Activated CD8-positive, alpha-beta memory T cell treated with anti-CD3 and anti-CD28 coated beads, Interleukin-2, amount 50 U/mL, for 24 hours (primary cell): ENCODE measurements around the gene ESR1.

Source experiments
- DNase-seq: peaks from one replicate; pipeline ENCODE4 v3.0.0-alpha.2; 2020; ENCODE audit errors: extremely low read depth

Gene ESR1

DNA sequence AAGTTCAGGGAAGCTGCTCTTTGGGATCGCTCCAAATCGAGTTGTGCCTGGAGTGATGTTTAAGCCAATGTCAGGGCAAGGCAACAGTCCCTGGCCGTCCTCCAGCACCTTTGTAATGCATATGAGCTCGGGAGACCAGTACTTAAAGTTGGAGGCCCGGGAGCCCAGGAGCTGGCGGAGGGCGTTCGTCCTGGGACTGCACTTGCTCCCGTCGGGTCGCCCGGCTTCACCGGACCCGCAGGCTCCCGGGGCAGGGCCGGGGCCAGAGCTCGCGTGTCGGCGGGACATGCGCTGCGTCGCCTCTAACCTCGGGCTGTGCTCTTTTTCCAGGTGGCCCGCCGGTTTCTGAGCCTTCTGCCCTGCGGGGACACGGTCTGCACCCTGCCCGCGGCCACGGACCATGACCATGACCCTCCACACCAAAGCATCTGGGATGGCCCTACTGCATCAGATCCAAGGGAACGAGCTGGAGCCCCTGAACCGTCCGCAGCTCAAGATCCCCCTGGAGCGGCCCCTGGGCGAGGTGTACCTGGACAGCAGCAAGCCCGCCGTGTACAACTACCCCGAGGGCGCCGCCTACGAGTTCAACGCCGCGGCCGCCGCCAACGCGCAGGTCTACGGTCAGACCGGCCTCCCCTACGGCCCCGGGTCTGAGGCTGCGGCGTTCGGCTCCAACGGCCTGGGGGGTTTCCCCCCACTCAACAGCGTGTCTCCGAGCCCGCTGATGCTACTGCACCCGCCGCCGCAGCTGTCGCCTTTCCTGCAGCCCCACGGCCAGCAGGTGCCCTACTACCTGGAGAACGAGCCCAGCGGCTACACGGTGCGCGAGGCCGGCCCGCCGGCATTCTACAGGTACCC, at the start of gene ESR1:
Gene ESR1 (plus strand): TSS at position 170 of the 858 bp plus-strand sequence. CDS start 231 bp downstream, at position 401.
- no peak for DNase-seq

DNA sequence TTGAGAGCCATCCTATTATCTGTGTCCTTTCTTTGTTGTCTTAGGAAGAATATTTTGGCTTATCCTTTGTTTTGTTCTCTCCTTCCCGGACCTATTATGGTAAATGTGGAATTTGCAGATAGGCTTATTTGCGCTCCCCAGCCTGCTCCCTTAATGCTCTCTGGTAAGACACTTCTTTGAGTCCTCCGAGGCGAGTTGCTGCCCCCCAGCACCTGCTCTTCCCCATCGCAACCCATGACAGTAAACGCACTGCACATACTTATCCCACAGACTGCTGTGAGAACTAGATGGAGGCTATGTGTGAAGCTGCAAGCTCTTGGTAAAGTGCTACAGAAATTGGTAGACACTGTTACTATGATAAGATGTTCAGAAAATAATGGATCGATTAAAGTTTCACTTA, 47.0 kb upstream of the ESR1 start:
- no peak for DNase-seq

DNA sequence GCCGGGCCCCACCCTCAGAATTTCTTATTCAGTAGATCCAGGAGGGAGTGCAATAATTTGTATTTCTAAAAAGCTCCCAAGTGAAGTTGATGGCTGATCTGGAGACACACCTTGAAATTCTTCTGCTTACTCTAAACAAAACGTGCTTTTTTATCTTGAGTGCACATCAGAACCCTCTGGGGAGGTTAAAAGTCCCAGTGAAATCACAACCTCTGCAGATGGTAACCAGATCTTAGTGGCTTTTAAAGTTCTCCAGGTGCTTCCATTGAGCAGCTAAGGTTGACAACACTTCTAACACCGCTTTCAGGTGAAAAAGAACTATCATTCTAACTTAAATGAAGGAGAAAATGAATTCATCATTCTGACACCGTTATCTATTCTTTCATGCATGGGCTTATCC, 45.6 kb upstream of the ESR1 start:
- DNase-seq, result no peak

DNA sequence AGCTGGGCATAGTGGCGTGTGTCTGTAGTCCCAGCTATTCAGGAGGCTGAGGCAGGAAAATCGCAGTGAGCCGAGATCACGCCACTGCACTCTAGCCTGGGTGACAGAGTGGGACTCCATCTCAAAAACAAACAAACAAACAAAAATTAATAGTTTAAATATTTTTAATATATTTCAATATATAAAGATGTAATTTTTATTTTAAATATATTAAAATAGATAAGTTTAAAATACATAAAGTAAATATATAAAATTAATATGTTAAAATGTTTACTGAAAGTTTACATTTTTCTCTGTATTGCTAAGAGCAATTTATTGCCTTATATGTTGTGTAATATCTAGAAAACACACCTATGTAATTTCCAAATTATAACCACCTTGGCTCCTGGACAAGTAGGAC, 44.7 kb upstream of the ESR1 start:
- DNase-seq, result no peak

DNA sequence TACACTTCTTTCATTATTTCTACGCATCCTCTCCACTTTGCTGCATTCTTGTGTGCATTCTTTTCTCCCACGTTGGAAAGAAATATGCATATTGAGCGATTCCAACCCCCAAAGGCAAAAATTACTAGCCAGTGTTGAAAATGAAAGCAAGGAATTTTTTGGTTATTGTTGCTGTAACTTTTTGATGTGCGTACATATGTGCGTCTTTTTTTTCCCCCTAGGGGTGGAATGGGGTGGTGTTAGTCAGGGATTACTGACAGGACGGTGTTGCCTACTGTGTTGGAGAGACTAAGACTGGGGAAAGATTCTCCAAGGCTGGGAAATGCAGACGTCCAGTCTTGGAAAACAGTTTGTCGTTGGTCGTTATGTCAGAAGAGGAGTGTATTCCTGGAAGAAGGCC, 44.2 kb upstream of the ESR1 start:
- DNase-seq, result no peak

DNA sequence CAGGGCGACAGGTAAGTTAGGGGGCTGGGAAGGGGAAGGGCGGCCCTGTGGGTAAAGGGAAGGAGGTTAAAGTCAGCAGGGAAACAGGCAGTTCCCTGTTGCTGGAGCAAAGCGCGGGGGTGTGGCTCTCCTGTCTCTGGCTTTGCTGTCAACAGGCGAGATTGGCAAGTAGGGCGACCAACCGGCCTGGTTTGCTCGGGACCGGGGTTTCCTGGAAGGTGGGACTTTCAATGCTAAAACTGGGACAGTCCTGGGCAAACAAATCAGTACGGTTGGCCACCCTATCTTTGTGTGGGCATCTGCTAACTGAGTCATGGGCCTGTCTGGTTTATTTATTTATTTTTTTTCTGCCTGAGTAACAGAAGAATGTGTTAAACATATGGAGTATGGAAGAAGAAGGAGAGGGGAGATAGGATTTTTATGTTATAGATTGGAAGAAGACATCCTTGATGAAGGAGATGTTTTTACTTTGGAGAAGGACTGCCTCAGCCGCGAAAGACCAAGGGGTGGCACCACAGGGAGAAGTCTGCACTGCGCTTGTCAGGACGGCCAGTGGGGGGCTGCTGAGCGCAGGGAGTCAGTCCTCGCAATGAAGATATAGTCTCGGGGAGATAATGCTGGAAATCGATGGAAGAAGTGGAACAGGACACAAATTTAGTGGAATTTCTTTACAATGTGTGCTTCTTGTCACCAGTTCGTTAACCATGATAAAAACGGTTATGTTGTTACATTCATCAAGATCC, 43.4 kb upstream of the ESR1 start:
- DNase-seq, result no peak

DNA sequence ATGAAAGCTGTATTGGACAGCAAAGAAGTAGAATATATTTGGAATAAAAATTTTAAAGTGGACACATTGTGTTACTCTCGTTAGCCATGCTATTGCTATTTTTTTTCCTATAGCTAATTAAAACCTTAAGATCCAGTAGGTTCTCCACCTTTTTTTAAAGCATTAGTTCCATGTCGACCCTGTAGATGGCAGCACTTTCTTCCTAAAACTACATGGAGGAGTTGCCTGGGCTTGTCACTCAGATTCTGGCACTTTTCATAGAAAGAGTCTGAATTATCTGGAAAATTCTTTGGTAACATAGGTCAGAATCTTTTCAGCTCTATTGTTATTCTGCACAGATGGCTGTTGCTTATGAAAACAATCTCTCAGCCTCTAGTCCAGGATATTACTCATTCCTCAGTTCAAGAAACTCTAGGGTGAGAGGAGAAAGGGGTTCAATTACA, 42.0 kb upstream of the ESR1 start:
- DNase-seq, result no peak

DNA sequence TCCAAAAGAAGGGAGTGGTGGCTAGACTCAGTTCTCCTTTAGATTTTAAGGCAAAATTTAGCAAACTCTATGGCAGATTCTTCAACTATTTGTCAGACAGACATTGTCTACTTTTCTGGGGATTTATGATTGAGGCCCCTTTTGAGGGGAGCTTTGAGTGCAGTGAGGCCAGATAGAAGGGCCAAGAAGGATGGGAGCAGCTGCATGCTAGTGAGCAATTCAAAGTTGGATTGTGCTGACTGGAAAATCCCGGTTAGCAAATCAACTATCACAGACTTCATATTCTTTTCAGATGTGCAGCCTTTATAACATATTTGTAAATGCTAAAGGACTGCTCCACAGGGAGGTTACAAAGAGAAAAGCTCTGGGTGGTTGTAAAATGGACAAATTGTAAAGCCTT, 35.0 kb upstream of the ESR1 start:
- DNase-seq, result no peak

DNA sequence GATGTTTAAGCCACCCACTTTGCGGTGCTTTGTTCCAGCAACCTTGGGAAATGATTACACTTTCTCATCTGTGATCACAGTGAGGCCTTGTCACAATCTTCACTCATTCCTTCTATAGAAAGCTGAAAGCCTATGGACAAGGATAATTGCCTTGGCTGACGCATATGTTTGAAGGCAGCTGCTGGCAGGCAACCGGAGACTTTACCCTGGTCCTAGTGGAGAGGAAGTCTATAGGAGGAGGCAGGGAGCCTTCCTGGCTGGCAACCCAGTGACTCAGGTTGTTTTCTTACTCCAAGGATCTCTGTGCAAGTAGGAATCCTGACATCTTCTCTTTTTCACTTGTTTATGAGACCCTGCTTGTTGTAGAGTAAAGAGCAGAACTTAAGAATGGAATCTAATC, 34.1 kb upstream of the ESR1 start:
- no peak for DNase-seq

DNA sequence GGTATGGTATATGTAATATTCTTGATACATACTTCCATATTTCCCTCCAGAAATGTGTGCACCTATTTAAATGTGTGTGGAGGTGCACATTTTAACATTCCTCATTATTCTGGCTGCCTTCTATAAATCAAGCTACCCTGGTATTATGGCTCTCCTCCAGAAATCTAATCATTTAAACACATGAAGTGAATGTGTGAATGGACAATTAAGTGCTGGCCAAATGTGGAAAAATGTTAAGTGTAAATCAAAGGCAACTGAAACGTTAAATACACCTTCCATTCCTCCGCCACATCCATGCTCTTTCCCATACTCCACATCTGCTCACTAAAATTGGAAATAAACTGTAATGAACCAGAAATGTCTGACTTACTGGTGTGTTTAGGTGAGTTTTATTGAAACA, 24.9 kb upstream of the ESR1 start:
- DNase-seq, result no peak

DNA sequence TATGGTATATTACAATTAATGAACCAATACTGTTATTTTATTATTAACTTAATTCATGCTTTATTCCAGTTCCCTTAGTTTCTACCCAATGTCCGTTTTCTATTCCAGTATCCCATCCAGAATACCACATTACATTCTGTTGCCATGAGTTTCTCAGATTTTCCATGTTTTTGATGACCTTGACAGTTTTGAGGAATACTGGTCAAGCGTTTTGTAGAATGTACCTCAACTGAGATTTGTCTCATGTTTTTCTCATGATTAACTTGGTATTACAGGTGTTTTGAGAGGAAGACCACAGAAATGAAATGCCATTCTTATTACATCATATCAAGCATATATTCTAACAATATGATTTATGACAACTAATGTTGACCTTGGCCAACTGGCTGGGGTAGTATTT, 23.8 kb upstream of the ESR1 start:
- no peak for DNase-seq

DNA sequence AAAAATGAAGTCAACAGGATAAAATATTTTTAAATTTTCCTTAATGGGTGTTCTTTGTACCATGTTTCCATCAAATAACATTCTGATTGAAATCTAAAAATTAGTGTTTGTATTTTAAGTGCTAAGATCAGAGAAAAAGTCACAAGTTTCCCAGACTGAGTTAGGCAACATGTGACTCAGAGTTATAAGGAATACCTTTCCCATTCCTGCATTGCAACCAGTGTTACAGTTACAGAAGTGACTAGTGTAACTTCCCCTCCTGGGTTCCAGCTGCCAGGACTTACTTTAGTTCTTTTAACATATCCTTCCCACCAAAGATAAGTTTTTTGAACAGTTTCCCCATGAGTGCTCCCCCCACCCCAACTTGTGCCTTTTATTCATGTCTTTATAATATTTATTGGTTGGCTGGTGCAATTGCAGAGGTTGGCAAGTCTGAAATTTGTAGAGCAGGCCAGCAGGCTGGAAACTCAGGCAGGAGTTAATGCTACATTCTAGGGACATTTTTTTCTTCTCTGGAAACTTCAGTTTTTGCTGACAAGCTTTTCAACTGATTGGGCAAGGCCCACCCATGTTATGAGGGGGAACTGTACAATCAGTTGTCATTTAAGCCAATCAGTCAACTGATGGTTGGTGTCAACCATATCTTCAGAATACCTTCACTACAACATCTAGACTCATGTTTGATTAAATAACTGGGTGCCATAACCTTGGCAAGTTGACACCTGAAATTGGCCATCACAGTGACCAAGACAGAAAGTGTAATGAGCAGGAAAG, 22.9 kb upstream of the ESR1 start:
- no peak for DNase-seq

DNA sequence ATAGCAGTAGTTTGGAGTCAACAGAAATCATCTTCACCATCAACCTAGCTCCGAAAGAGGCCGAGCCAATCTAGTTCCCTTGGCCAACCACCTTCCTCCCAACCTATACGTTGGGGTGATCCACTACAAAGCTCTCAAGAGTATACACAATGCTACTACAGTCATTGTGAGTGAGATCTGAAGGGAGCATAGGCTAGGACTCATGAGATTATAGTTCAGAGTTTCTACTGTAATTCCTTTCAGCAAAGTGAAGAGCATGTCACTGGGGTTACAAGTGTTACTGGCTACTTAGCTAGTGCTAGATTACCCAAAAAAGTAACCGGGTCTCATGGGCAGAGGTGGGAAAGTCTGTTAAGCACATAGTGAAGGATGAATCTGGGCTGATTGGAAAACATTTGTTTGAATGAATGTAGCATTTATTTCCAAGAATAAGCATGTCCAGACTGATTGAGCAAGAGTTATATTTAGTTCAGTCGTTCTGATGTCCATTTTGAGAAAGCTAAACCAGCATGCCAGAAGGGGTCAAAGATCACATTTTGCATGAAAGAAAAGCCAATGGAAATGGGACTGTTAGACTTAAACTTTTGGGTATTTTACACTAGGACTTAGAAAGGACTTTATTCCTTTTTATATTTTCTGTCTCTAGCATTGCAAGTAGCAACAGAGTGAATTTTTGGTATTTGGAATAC, 10.5 kb upstream of the ESR1 start:
- DNase-seq, result no peak

DNA sequence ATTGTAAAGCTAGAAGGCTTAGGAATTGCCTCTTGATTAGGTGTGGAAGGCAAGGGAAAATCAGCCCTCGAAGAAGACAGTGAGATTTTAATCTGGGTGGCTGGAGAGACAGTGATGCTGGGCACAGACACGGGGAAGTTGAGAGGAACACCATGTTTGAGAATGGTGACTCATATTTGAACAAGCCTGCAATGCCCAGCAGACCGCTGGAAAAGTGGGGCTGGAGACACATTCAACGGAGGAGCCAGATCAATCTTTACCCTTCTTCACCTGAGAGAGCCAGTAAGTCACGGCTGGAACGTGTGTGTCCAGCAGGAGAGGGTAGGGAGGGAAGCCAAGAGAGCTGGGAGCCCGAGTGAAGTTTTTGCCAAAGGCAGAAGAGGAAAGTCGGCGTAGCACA, 3.7 kb upstream of the ESR1 start:
- DNase-seq, result no peak

DNA sequence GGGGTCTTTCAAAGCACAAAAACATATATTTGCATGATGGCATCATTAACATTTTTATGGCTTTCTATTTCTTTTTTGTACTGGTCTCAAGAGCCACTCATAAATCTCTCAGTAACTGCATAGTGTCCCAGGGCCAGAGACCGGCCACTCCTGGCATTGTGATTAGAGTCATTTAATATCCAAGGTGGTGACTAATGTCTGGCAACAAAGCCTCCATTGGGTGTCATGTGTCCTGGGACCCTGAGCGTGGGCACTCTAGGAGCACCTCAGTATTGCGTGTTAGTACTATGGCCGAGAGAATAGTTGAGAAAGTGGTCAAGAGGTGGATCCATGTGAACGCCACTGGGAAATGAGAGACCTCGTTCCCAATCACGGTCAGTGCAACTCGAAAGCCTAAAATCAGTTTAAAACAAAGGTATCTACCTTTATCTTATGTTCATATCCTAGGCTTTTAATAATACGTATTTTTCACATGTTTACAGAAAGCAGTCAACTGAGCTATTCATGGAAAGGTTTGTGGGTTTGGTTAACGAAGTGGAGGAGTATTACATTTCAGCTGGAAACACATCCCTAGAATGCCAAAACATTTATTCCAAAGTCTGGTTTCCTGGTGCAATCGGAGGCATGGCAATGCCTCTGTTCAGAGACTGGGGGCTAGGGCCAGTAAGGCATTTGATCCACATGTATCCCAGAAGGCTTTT, 2.7 kb upstream of the ESR1 start:
- no peak for DNase-seq

DNA sequence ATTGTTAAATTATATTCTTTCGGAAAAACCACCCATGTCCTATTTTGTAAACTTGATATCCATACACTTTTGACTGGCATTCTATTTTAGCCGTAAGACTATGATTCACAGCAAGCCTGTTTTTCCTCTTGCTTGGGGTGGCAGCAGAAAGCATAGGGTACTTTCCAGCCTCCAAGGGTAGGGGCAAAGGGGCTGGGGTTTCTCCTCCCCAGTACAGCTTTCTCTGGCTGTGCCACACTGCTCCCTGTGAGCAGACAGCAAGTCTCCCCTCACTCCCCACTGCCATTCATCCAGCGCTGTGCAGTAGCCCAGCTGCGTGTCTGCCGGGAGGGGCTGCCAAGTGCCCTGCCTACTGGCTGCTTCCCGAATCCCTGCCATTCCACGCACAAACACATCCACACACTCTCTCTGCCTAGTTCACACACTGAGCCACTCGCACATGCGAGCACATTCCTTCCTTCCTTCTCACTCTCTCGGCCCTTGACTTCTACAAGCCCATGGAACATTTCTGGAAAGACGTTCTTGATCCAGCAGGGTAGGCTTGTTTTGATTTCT, 2.1 kb upstream of the ESR1 start:
- no peak for DNase-seq

DNA sequence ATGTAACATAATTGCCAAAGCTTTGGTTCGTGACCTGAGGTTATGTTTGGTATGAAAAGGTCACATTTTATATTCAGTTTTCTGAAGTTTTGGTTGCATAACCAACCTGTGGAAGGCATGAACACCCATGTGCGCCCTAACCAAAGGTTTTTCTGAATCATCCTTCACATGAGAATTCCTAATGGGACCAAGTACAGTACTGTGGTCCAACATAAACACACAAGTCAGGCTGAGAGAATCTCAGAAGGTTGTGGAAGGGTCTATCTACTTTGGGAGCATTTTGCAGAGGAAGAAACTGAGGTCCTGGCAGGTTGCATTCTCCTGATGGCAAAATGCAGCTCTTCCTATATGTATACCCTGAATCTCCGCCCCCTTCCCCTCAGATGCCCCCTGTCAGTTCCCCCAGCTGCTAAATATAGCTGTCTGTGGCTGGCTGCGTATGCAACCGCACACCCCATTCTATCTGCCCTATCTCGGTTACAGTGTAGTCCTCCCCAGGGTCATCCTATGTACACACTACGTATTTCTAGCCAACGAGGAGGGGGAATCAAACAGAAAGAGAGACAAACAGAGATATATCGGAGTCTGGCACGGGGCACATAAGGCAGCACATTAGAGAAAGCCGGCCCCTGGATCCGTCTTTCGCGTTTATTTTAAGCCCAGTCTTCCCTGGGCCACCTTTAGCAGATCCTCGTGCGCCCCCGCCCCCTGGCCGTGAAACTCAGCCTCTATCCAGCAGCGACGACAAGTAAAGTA, 547 bp upstream of the ESR1 start:
- DNase-seq, result no peak

DNA sequence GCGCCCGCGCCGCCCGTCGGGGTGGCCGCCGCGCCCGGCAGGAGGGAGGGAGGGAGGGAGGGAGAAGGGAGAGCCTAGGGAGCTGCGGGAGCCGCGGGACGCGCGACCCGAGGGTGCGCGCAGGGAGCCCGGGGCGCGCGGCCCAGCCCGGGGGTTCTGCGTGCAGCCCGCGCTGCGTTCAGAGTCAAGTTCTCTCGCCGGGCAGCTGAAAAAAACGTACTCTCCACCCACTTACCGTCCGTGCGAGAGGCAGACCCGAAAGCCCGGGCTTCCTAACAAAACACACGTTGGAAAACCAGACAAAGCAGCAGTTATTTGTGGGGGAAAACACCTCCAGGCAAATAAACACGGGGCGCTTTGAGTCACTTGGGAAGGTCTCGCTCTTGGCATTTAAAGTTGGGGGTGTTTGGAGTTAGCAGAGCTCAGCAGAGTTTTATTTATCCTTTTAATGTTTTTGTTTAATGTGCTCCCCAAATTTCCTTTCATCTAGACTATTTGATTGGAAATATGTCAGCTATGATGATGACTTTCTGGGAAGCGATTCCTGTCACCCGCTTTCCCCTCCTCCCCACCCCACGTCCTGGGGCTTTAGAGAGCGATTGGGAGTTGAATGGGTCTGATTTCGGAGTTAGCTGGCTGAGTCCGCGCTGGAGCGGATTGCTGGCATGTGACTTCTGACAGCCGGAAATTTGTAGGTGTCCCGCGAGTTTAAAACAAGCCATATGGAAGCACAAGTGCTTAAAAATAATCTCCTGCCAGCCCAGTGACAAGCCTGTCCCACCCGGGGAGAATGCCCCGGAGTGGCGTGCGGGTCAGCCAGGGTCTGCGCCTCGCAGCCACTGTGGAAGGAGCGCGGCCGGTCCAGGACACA, 1.1 kb downstream of the ESR1 start:
- DNase-seq, result no peak

DNA sequence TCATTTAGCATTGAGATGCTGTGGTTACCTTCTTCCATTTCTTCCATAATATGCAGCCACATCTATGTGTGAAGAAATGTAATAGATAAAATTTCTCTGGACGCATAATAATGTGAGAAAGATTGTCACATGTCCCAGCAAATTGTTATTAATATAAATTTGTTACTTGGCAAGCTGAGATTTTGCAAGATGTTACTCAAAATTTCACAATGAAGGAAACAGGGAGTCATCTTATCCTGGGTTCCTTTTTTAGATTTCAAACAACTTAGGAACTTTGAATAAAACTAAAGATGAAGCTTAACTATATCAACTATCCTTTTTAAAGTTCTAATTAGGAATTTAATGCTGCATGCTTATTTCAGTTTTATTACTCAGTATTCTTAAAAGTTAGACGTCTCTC, 3.6 kb downstream of the ESR1 start:
- no peak for DNase-seq
